Measurements from ENCODE around the gene ACACA. TPM values are rescaled to one million over a fixed set of nuclear protein-coding genes. Genes with fewer than 3 reads are reported as not detected.

Gene ACACA
- total RNA-seq, 3 donors from 2014 or later (not counting 1 experiment from before 2014, with no cell fraction given), result 22.9 to 23.9 (median 23.6) TPM

GRCh38 chr17:37299257-37299980 lies 107.2 kb downstream of the ACACA start:
- no peaks in the 10 kb centered on the region for H3K27me3 Mint-ChIP-seq (ENCODE audit: low read depth in 2 of 2)

GRCh38 chr17:37295888-37296287 lies 110.7 kb downstream of the ACACA start:
- H3K36me3 Mint-ChIP-seq, result no peaks in the 10 kb centered on the region
- Histone ChIP-seq H3K27me3 (ENCODE audit: control insufficient read depth, insufficient read depth, low read length) (no peaks in the 10 kb centered on the region), H3K4me3 (ENCODE audit: low read length) (no peak overlapping the region), H3K9me3 (ENCODE audit: control insufficient read depth, insufficient read depth, low read length) (no peaks in the 10 kb centered on the region), H3K27ac (ENCODE audit: low read length) (no peak overlapping the region), H3K4me1 (ENCODE audit: control insufficient read depth, insufficient read depth, low read length) (peaks cover 5% of the 10 kb centered on the region), H3K36me3 (ENCODE audit: control insufficient read depth, insufficient read depth, low read length) (no peaks in the 10 kb centered on the region)
- H3K9me3 Mint-ChIP-seq, result no peaks in the 10 kb centered on the region
- intact Hi-C loops (cut with micrococcal nuclease), result no loop called here
- TF ChIP-seq, protein P1, sequence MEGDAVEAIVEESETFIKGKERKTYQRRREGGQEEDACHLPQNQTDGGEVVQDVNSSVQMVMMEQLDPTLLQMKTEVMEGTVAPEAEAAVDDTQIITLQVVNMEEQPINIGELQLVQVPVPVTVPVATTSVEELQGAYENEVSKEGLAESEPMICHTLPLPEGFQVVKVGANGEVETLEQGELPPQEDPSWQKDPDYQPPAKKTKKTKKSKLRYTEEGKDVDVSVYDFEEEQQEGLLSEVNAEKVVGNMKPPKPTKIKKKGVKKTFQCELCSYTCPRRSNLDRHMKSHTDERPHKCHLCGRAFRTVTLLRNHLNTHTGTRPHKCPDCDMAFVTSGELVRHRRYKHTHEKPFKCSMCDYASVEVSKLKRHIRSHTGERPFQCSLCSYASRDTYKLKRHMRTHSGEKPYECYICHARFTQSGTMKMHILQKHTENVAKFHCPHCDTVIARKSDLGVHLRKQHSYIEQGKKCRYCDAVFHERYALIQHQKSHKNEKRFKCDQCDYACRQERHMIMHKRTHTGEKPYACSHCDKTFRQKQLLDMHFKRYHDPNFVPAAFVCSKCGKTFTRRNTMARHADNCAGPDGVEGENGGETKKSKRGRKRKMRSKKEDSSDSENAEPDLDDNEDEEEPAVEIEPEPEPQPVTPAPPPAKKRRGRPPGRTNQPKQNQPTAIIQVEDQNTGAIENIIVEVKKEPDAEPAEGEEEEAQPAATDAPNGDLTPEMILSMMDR (IDR thresholded peaks at IDR 0.05), result no peak
- no peaks in the 10 kb centered on the region for H3K27me3 Mint-ChIP-seq (ENCODE audit: low read depth in 2 of 2)
- DNase-seq (no peak), ATAC-seq (no peak)
- WGBS (ENCODE audit: insufficient coverage), result 100% methylated on average over 2 of the region's 2 CpGs
- H3K4me1 Mint-ChIP-seq, result peaks cover 9 to 22% of the 10 kb centered on the region in 2 donors
- no peak overlapping the region for H3K27ac Mint-ChIP-seq
- H3K4me3 Mint-ChIP-seq, result no peak overlapping the region

More at GRCh38 chr17:37299257-37299980, 107.2 kb downstream of the ACACA start:
- no peak for ATAC-seq
- H3K4me3 ChIP-seq (ENCODE audit: low read length), result no peak overlapping the region
- intact Hi-C loops (cut with micrococcal nuclease), result no loop called here
- Mint-ChIP-seq H3K9me3 (no peaks in the 10 kb centered on the region), H3K27ac (no peak overlapping the region), H3K36me3 (no peaks in the 10 kb centered on the region), H3K4me1 (peaks cover 0 to 7% of the 10 kb centered on the region in 2 donors), H3K4me3 (no peak overlapping the region)
- 93% methylated on average over 6 of the region's 7 CpGs for WGBS (ENCODE audit: insufficient coverage)
- H3K36me3 ChIP-seq (ENCODE audit: control insufficient read depth, insufficient read depth, low read length), result no peaks in the 10 kb centered on the region
- no peaks in the 10 kb centered on the region for H3K9me3 ChIP-seq (ENCODE audit: control insufficient read depth, insufficient read depth, low read length)
- no peak overlapping the region for H3K27ac ChIP-seq (ENCODE audit: low read length)
- H3K27me3 ChIP-seq (ENCODE audit: control insufficient read depth, insufficient read depth, low read length), result no peaks in the 10 kb centered on the region
- TF ChIP-seq, protein P1 (IDR thresholded peaks at IDR 0.05), result no peak
- no peaks in the 10 kb centered on the region for H3K4me1 ChIP-seq (ENCODE audit: control insufficient read depth, insufficient read depth, low read length)
- no peak for DNase-seq

- DNase-seq, result no peak
- TF ChIP-seq, protein P1 (IDR thresholded peaks at IDR 0.05), result no peak
- Mint-ChIP-seq H3K4me3 (no peak overlapping the region), H3K36me3 (no peaks in the 10 kb centered on the region), H3K27ac (peak overlapping the region in 1 of 2 donors; percentile 1), H3K9me3 (no peaks in the 10 kb centered on the region), H3K27me3 (ENCODE audit: low read depth in 2 of 2) (no peaks in the 10 kb centered on the region), H3K4me1 (peaks cover 9 to 22% of the 10 kb centered on the region in 2 donors)
- Histone ChIP-seq H3K9me3 (ENCODE audit: control insufficient read depth, insufficient read depth, low read length) (no peaks in the 10 kb centered on the region), H3K36me3 (ENCODE audit: control insufficient read depth, insufficient read depth, low read length) (no peaks in the 10 kb centered on the region), H3K27me3 (ENCODE audit: control insufficient read depth, insufficient read depth, low read length) (no peaks in the 10 kb centered on the region), H3K4me1 (ENCODE audit: control insufficient read depth, insufficient read depth, low read length) (peaks cover 5% of the 10 kb centered on the region), H3K4me3 (ENCODE audit: low read length) (no peak overlapping the region), H3K27ac (ENCODE audit: low read length) (no peak overlapping the region)
- ATAC-seq, result no peak
- WGBS (ENCODE audit: insufficient coverage), result 94% methylated on average over 4 of the region's 4 CpGs
- intact Hi-C loops (cut with micrococcal nuclease), result no loop called here
These were observed 111.7 kb downstream of the ACACA start for GRCh38 chr17:37294888-37295287.

- Histone ChIP-seq H3K4me3 (ENCODE audit: low read length) (no peak overlapping the region), H3K36me3 (ENCODE audit: control insufficient read depth, insufficient read depth, low read length) (no peaks in the 10 kb centered on the region), H3K27me3 (ENCODE audit: control insufficient read depth, insufficient read depth, low read length) (no peaks in the 10 kb centered on the region), H3K4me1 (ENCODE audit: control insufficient read depth, insufficient read depth, low read length) (peaks cover 5% of the 10 kb centered on the region), H3K9me3 (ENCODE audit: control insufficient read depth, insufficient read depth, low read length) (no peaks in the 10 kb centered on the region), H3K27ac (ENCODE audit: low read length) (no peak overlapping the region)
- no peak overlapping the region for H3K27ac Mint-ChIP-seq
- H3K27me3 Mint-ChIP-seq (ENCODE audit: low read depth in 2 of 2), result no peaks in the 10 kb centered on the region
- H3K4me1 Mint-ChIP-seq, result peaks cover 9 to 22% of the 10 kb centered on the region in 2 donors
- TF ChIP-seq, protein P1 (IDR thresholded peaks at IDR 0.05), result no peak
- H3K4me3 Mint-ChIP-seq, result no peak overlapping the region
- ATAC-seq, result no peak
- no peak for DNase-seq
- no peaks in the 10 kb centered on the region for H3K9me3 Mint-ChIP-seq
- WGBS (ENCODE audit: insufficient coverage), result 94% methylated on average over 4 of the region's 5 CpGs
- intact Hi-C loops (cut with micrococcal nuclease), result no loop called here
- no peaks in the 10 kb centered on the region for H3K36me3 Mint-ChIP-seq
These were observed 112.9 kb downstream of the ACACA start for GRCh38 chr17:37293770-37294169.
